ENCODE results near the gene VIPR1.
A peak's percentile ranks its signal among the peaks of the same experiment; 100 is the strongest.

Gene VIPR1

GRCh38 chr3:42488687-42489086 lies 13.8 kb upstream of the VIPR1 start:
- no peak for TF ChIP-seq CTCF (IDR thresholded peaks at IDR 0.05)
- no peak overlapping the region for H2AFZ ChIP-seq
- H3K9me3 ChIP-seq (ENCODE audit: control insufficient read depth, low read length), result no peaks in the 10 kb centered on the region
- H3K9ac ChIP-seq, result no peak overlapping the region
- no peaks in the 10 kb centered on the region for H3K36me3 ChIP-seq (ENCODE audit: control insufficient read depth, insufficient read depth, low read length)
- no peaks in the 10 kb centered on the region for H3K4me1 ChIP-seq
- no peaks in the 10 kb centered on the region for H3K27me3 ChIP-seq (ENCODE audit: control insufficient read depth, insufficient read depth, low read length)
- H3K4me2 ChIP-seq (ENCODE audit: low read length), result no peak overlapping the region
- no peak overlapping the region for H3K27ac ChIP-seq
- no peaks in the 10 kb centered on the region for H3K79me2 ChIP-seq
- no peak overlapping the region for H3K4me3 ChIP-seq (ENCODE audit: low read depth, low read length)

DNA sequence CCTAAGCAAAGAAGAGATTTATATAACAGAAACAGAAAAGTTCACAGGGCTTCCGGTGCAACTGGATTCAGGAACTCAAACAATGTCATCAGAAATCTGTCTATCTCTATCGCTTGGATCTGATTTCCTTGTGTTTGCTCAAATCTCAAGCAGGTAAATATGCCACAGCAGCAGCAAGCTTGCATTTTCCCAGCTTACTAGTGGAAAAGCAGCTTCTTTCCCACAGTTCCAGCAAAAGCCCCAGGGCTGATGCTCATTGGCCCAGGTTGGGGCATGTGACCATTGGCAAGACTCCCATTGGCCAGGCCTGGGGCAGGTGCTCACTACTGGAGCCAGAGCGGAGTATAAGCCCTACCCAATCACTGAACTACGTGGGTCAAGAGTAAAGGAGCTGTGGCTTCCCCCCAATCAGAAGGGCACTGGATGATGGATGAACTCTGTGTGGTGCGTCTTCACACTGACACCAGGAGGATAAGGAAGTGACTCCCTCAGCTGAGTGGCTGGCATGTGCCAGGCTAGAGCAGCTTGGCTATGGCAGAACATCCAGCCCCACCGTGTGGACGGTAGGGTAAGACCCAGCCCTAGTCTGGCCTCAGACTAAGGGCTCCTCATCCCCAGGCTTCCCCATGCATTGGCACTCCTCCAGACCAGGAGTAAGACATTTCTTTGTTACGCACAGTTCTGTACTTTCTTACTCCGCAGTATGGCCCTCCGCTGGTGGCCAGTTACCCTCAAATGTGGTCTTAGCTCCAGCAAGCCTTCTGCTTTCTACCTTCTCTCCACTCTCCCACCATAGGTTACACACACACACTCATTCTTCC lies 13.1 kb upstream of the VIPR1 start:
- Histone ChIP-seq H3K9me3 (ENCODE audit: control insufficient read depth, low read length) (no peaks in the 10 kb centered on the region), H3K27me3 (ENCODE audit: control insufficient read depth, insufficient read depth, low read length) (no peaks in the 10 kb centered on the region), H3K4me1 (no peaks in the 10 kb centered on the region), H2AFZ (no peak overlapping the region), H3K79me2 (no peaks in the 10 kb centered on the region), H3K4me2 (ENCODE audit: low read length) (no peak overlapping the region), H3K27ac (no peak overlapping the region), H3K36me3 (ENCODE audit: control insufficient read depth, insufficient read depth, low read length) (no peaks in the 10 kb centered on the region), H3K9ac (no peak overlapping the region), H3K4me3 (ENCODE audit: low read depth, low read length) (no peak overlapping the region)
- TF ChIP-seq CTCF (IDR thresholded peaks at IDR 0.05), result no peak

DNA sequence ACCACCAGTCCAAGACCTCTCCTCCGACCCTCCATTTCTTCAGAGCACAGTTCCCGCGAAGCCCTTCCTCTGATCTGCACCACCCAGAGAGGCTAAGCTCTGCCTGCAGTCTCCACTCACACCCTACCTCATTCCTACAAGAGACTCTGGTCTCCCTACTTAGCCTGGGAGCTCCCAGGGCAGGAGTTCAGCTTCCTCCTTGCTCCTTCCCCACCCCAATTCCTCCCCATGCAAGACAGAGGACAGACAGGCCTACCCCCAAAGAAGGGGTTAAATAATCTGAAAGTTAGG lies 12.6 kb upstream of the VIPR1 start:
- H3K9ac ChIP-seq, result no peak overlapping the region
- H3K27me3 ChIP-seq (ENCODE audit: control insufficient read depth, insufficient read depth, low read length), result no peaks in the 10 kb centered on the region
- H3K4me2 ChIP-seq (ENCODE audit: low read length), result no peak overlapping the region
- no peak for TF ChIP-seq CTCF (IDR thresholded peaks at IDR 0.05)
- peak overlapping the region; percentile 50 for H2AFZ ChIP-seq
- H3K4me3 ChIP-seq (ENCODE audit: low read depth, low read length), result no peak overlapping the region
- H3K79me2 ChIP-seq, result no peaks in the 10 kb centered on the region
- H3K9me3 ChIP-seq (ENCODE audit: control insufficient read depth, low read length), result no peaks in the 10 kb centered on the region
- H3K4me1 ChIP-seq, result no peaks in the 10 kb centered on the region
- no peak overlapping the region for H3K27ac ChIP-seq
- H3K36me3 ChIP-seq (ENCODE audit: control insufficient read depth, insufficient read depth, low read length), result no peaks in the 10 kb centered on the region

DNA sequence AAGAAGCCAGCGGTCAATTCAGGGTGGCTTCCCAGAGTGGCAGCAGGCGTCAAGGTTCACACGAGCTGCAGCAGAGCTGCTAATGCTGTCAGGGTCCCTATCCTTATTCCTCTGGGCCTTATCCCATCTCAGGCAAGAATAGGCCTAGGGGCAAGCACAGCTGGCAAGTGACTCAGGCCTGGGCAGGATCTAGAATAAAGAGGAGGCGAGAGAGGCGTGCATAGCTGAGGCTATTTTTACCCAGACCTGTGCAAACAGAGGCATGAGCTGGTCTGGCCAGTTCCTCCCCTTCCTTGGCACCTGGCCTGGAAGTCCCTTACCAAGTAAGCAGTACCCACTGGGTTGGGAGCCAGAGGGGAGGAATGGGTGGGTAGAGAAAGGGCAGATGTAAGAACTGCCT lies 12.2 kb upstream of the VIPR1 start:
- no peak overlapping the region for H3K27ac ChIP-seq
- no peaks in the 10 kb centered on the region for H3K27me3 ChIP-seq (ENCODE audit: control insufficient read depth, insufficient read depth, low read length)
- H3K4me2 ChIP-seq (ENCODE audit: low read length), result no peak overlapping the region
- H3K79me2 ChIP-seq, result no peaks in the 10 kb centered on the region
- H3K9me3 ChIP-seq (ENCODE audit: control insufficient read depth, low read length), result no peaks in the 10 kb centered on the region
- no peak overlapping the region for H3K4me3 ChIP-seq (ENCODE audit: low read depth, low read length)
- no peak overlapping the region for H3K9ac ChIP-seq
- TF ChIP-seq CTCF (IDR thresholded peaks at IDR 0.05), result no peak
- no peaks in the 10 kb centered on the region for H3K4me1 ChIP-seq
- peak overlapping the region; percentile 50 for H2AFZ ChIP-seq
- H3K36me3 ChIP-seq (ENCODE audit: control insufficient read depth, insufficient read depth, low read length), result no peaks in the 10 kb centered on the region

DNA sequence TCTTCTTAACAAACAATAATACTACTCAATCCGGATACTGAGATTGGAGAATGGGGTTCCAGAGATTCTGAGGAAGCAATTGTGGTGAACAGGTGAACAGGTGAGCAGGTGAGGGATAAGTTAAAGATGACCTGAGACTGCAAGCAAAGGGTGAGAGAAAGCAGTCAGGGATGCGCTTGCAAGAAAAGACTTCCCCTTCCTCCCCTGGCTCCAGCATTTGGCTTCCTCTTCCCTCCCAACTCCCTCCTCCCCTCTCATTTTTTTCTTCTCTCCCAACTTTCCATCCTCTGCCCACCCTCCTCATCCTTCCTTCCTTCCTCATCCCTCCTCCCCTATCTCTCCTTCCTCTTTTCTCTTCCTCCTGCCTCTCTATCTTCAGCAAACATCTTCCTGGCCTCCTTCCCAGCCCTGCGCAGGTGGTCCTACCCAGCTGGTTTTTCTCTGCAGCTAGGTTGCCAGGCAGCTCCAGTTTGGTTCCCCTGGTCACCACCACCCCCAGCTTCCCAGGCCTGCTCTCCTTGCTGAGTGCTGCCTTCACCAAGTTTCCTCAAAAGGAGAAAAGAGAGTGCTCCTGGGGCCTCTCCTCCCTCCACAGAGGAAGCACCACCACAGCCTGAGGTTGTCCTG lies 10.4 kb upstream of the VIPR1 start:
- Histone ChIP-seq H3K36me3 (ENCODE audit: control insufficient read depth, insufficient read depth, low read length) (no peaks in the 10 kb centered on the region), H2AFZ (no peak overlapping the region), H3K79me2 (no peaks in the 10 kb centered on the region), H3K4me3 (ENCODE audit: low read depth, low read length) (no peak overlapping the region), H3K27ac (no peak overlapping the region), H3K27me3 (ENCODE audit: control insufficient read depth, insufficient read depth, low read length) (no peaks in the 10 kb centered on the region), H3K4me2 (ENCODE audit: low read length) (no peak overlapping the region), H3K4me1 (no peaks in the 10 kb centered on the region), H3K9me3 (ENCODE audit: control insufficient read depth, low read length) (no peaks in the 10 kb centered on the region), H3K9ac (no peak overlapping the region)
- no peak for TF ChIP-seq CTCF (IDR thresholded peaks at IDR 0.05)

All from parathyroid adenoma (tissue), 2 donors.